Measurements from ENCODE around the gene VANGL1.

Gene VANGL1

DNA sequence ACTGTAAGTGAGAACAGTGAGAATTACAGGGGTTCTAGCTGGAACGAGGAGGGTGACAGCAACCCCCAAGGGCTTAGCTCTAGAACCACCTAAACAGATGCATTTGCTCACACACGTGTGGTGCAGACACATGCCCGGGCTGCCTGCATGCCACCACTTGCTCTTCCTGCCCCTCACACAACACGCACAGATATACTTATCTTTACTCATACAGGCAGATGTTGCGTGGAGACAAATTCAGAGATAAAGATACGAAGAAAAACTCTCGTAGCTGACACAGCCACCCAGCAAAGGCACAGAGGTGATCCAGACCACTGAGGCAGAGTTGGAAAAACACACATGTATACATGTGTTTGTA is 13.5 kb downstream of the VANGL1 start:
- TF ChIP-seq CTCF (IDR thresholded peaks at IDR 0.05; ENCODE audit: low read depth, low read length, missing control alignments): no peak
- in situ Hi-C loops (cut with HindIII; ENCODE audit: low sequenced_read_pairs): no loop called here
- no peak for DNase-seq (ENCODE audit: low read depth)
- no peak overlapping the region for H3K4me3 ChIP-seq (ENCODE audit: low read depth, low read length)

DNA sequence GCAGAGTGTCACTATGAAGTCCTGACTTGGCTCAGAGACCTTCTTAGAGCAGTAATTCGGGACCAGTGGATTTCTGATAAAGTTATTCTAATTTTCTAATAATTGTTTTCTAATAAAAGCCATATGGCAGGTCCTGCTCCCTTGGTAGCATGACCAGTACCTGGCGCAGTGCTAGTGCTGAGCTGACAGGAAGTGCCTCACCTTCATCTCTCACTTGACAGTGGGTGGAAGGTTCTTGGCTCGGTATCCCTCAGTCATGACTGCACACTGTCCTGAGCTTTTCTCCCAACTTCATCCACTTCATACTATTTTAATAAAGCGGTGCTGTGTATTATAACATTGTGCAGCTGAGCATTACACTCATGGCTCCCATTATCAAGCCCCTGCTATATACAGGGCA is 14.1 kb downstream of the VANGL1 start:
- in situ Hi-C loops (cut with HindIII; ENCODE audit: low sequenced_read_pairs): no loop called here
- no peak overlapping the region for H3K4me3 ChIP-seq (ENCODE audit: low read depth, low read length)
- no peak for DNase-seq (ENCODE audit: low read depth)
- no peak for TF ChIP-seq CTCF (IDR thresholded peaks at IDR 0.05; ENCODE audit: low read depth, low read length, missing control alignments)

- no peak overlapping the region for H3K4me3 ChIP-seq (ENCODE audit: low read depth, low read length)
- in situ Hi-C loops (cut with HindIII; ENCODE audit: low sequenced_read_pairs): no loop called here
- TF ChIP-seq CTCF (IDR thresholded peaks at IDR 0.05; ENCODE audit: low read depth, low read length, missing control alignments): no peak
- no peak for DNase-seq (ENCODE audit: low read depth)
These were observed 14.8 kb downstream of the VANGL1 start for GRCh38 chr1:115656461-115657077.

GRCh38 chr1:115658646-115659045 is 16.9 kb downstream of the VANGL1 start:
- DNase-seq (ENCODE audit: low read depth): no peak
- no peak for TF ChIP-seq CTCF (IDR thresholded peaks at IDR 0.05; ENCODE audit: low read depth, low read length, missing control alignments)
- H3K4me3 ChIP-seq (ENCODE audit: low read depth, low read length): no peak overlapping the region
- in situ Hi-C loops (cut with HindIII; ENCODE audit: low sequenced_read_pairs): no loop called here

- no peak for DNase-seq (ENCODE audit: low read depth)
- in situ Hi-C loops (cut with HindIII; ENCODE audit: low sequenced_read_pairs): no loop called here
- H3K4me3 ChIP-seq (ENCODE audit: low read depth, low read length): no peak overlapping the region
- no peak for TF ChIP-seq CTCF (IDR thresholded peaks at IDR 0.05; ENCODE audit: low read depth, low read length, missing control alignments)
These were observed 18.4 kb downstream of the VANGL1 start for GRCh38 chr1:115660151-115660550.

DNA sequence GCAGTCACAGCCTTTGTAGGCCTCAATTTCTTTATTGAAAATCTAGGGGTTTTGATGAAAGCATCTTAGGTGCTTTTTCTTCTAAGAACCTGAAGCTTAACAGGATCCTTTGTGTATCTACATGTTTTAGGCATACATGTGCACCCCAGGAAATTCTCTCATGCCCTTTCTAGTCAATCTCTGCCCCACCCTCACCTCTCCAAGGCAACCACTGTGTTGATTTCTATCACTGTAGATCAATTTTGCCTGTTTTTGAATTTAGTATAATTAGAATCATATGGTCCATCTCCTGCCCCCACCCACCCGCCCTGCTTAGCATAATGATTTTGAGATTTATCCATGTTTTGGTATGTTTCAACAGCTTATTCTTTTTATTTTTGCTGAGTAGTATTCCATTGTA is 19.4 kb downstream of the VANGL1 start:
- no peak for TF ChIP-seq CTCF (IDR thresholded peaks at IDR 0.05; ENCODE audit: low read depth, low read length, missing control alignments)
- no peak overlapping the region for H3K4me3 ChIP-seq (ENCODE audit: low read depth, low read length)
- in situ Hi-C loops (cut with HindIII; ENCODE audit: low sequenced_read_pairs): no loop called here
- no peak for DNase-seq (ENCODE audit: low read depth)
